HepG2 (cell line): Measurements from ENCODE around the gene UBL5. TPM values are rescaled to one million over a fixed set of nuclear protein-coding genes. Genes with fewer than 3 reads are reported as not detected.

ENCODE experiments used
- ADNP ChIP-seq: sonication (generic); formaldehyde crosslinking; IDR thresholded peaks from 2 replicates; pipeline ENCODE4 v1.4.0; 2020; ENCODE audit warnings: missing genetic modification reagents
- AGO2 ChIP-seq: fragments of 200-400 bp; formaldehyde crosslinking; optimal IDR thresholded peaks from 2 replicates; pipeline ENCODE3; 2017; ENCODE audit warnings: mild to moderate bottlenecking, low read depth, low read length, moderate library complexity
- CERS6 ChIP-seq: sonication (generic); formaldehyde crosslinking; IDR thresholded peaks from 2 replicates; pipeline ENCODE4 v1.5.0; 2020; ENCODE audit warnings: missing genetic modification reagents
- GABPA ChIP-seq, 2 experiments: IDR thresholded peaks; 2 replicates each; pipeline ENCODE4 v1.6.1; 2011 to 2016; ENCODE audit warnings: low read depth in 2 of 2, low read length in 1 of 2, missing biosample characterization in 1 of 2, missing genetic modification characterization in 1 of 2
- JUN ChIP-seq: sonication (generic); formaldehyde crosslinking; IDR thresholded peaks from 2 replicates; pipeline ENCODE4 v1.4.0; 2020; ENCODE audit warnings: mild to moderate bottlenecking, missing genetic modification reagents
- KLF9 ChIP-seq: IDR thresholded peaks from 2 replicates; pipeline ENCODE4 v1.6.1; 2016; ENCODE audit warnings: low read depth
- MIER3 ChIP-seq: IDR thresholded peaks from 2 replicates; pipeline ENCODE4 v1.6.1; 2016; ENCODE audit warnings: missing compliant biosample characterization, borderline replicate concordance
- NFKB2 ChIP-seq: sonication (generic); formaldehyde crosslinking; IDR thresholded peaks from 2 replicates; pipeline ENCODE4 v1.4.0; 2020; ENCODE audit warnings: missing genetic modification reagents, borderline replicate concordance
- PRDM4 ChIP-seq: sonication (generic); formaldehyde crosslinking; IDR thresholded peaks from 2 replicates; pipeline ENCODE4 v1.9.0; 2021; ENCODE audit warnings: missing genetic modification reagents, borderline replicate concordance
- RARA ChIP-seq: IDR thresholded peaks from 2 replicates; pipeline ENCODE4 v1.6.1; 2016; ENCODE audit warnings: missing genetic modification reagents, missing compliant biosample characterization
- RELA ChIP-seq: sonication (generic); formaldehyde crosslinking; IDR thresholded peaks from 2 replicates; pipeline ENCODE4 v1.4.0; 2020; ENCODE audit warnings: missing genetic modification reagents
- SOX6 ChIP-seq, 2 experiments: fragments of 450-650 bp in 1 of 2; sonication (generic) in 1 of 2; formaldehyde crosslinking in 1 of 2; IDR thresholded peaks; 2 replicates each; pipeline versions ENCODE4 v1.4.0 to v1.6.1; 2017 to 2020; ENCODE audit warnings: antibody characterized with exemption in 1 of 2, mild to moderate bottlenecking in 1 of 2, missing genetic modification reagents in 1 of 2
- STAT5B ChIP-seq: sonication (generic); formaldehyde crosslinking; IDR thresholded peaks from 2 replicates; pipeline ENCODE4 v1.4.0; 2020; ENCODE audit warnings: missing genetic modification reagents
- THAP9 ChIP-seq: sonication (generic); formaldehyde crosslinking; IDR thresholded peaks from 2 replicates; pipeline ENCODE4; 2020; ENCODE audit warnings: missing genetic modification reagents, mild to moderate bottlenecking, borderline replicate concordance
- THYN1 ChIP-seq: sonication (generic); formaldehyde crosslinking; IDR thresholded peaks from 2 replicates; pipeline ENCODE4 v1.8.1; 2023; ENCODE audit warnings: low read depth, mild to moderate bottlenecking, moderate library complexity, missing genetic modification reagents, borderline replicate concordance
- ZBTB25 ChIP-seq: IDR thresholded peaks from 2 replicates; pipeline ENCODE4 v1.6.1; 2018; ENCODE audit warnings: missing genetic modification reagents
- ZNF292 ChIP-seq: sonication (generic); formaldehyde crosslinking; IDR thresholded peaks from 2 replicates; pipeline ENCODE4 v1.8.1; 2022; ENCODE audit warnings: mild to moderate bottlenecking, low read depth, missing genetic modification reagents, borderline replicate concordance
- ZNF446 ChIP-seq: sonication (generic); formaldehyde crosslinking; IDR thresholded peaks from 2 replicates; pipeline ENCODE4 v1.5.0; 2020; ENCODE audit warnings: mild to moderate bottlenecking, missing genetic modification reagents
- ZNF550 ChIP-seq: sonication (generic); formaldehyde crosslinking; IDR thresholded peaks from 2 replicates; pipeline ENCODE4 v1.4.0; 2020; ENCODE audit warnings: mild to moderate bottlenecking, missing genetic modification reagents, borderline replicate concordance
- ZNF552 ChIP-seq: sonication (generic); formaldehyde crosslinking; IDR thresholded peaks from 2 replicates; pipeline ENCODE4 v1.9.0; 2022; ENCODE audit warnings: missing genetic modification reagents, mild to moderate bottlenecking, borderline replicate concordance
- ZNF678 ChIP-seq: sonication (generic); formaldehyde crosslinking; IDR thresholded peaks from 2 replicates; pipeline ENCODE4 v1.4.0; 2020; ENCODE audit warnings: mild to moderate bottlenecking, missing genetic modification reagents
- polyA plus RNA-seq, 8 experiments: library from polyadenylated mRNA; depleted of rRNA in 3 of 8; stranded (reverse) in 7 of 8; unstranded in 1 of 8; fragments of >200 nt; fragmentation: Illumina TruSeq in 4 of 8; extraction: Trizol in 4 of 8; gene quantifications; 2 replicates each; pipeline versions ENCODE4 v1.2.1 to v1.2.3, GENCODE V29; 2011 to 2016; ENCODE audit warnings: low read depth in 4 of 8, missing spikeins in 1 of 8, mixed read lengths in 1 of 8; ENCODE audit not compliant: insufficient read depth in 1 of 8
- total RNA-seq, 5 experiments: library from RNA; depleted of rRNA; stranded (reverse); fragments of >200 nt; fragmentation: Illumina TruSeq; extraction: Trizol; gene quantifications; 2 replicates each; pipeline ENCODE4 v1.2.3, GENCODE V29; 2016; ENCODE audit warnings: low read depth in 1 of 5

The UBL5 gene
- total and polyA plus RNA-seq, 2 of the 13 experiments (the other 11 are each of a cell fraction or from before 2014, with no cell fraction given) = 373 to 487 TPM

GRCh38 chr19:9834726-9835506 is 7.2 kb downstream of the UBL5 start, which contains the start of gene PIN1 (continued):
- TF ChIP-seq PRDM4 = no peak
- no peak for TF ChIP-seq STAT5B (CRISPR knock-in tag)
- no peak for TF ChIP-seq MIER3
- peak; percentile 72 for TF ChIP-seq AGO2
- TF ChIP-seq SOX6 (IDR thresholded peaks at IDR 0.05) = no peak
- TF ChIP-seq SOX6 (CRISPR knock-in tag; IDR thresholded peaks at IDR 0.05) = no peak
- TF ChIP-seq ZNF292 (CRISPR knock-in tag) = no peak
- TF ChIP-seq ZNF552 = no peak
- no peak for TF ChIP-seq CERS6 (CRISPR knock-in tag)
- TF ChIP-seq ZNF550 (CRISPR knock-in tag) = no peak
- TF ChIP-seq RELA (CRISPR knock-in tag) = no peak
- TF ChIP-seq NFKB2 (CRISPR knock-in tag) = no peak
- TF ChIP-seq THAP9 (CRISPR knock-in tag) = no peak
- TF ChIP-seq ZNF678 = no peak
- TF ChIP-seq ZNF446 (CRISPR knock-in tag) = no peak
- TF ChIP-seq ZBTB25 (CRISPR knock-in tag) = no peak; the same call in 1 of the 2 replicates
- TF ChIP-seq JUN (CRISPR knock-in tag) = no peak
- no peak for TF ChIP-seq KLF9
- no peak for TF ChIP-seq RARA (CRISPR knock-in tag)
- no peak for TF ChIP-seq ADNP (CRISPR knock-in tag)
- TF ChIP-seq THYN1 (CRISPR knock-in tag) = no peak
- TF ChIP-seq GABPA (IDR thresholded peaks at IDR 0.05; ENCODE audit: low read depth, low read length) = peak; percentile 34; the same call in 1 of the 2 replicates
- TF ChIP-seq GABPA (CRISPR knock-in tag; IDR thresholded peaks at IDR 0.05; ENCODE audit: low read depth) = 0 out of 2 replicates have a peak, but pooled peaks have one; percentile 48
